H1 (cell line): ENCODE measurements around the gene LMAN2. TPM values are rescaled to one million over a fixed set of nuclear protein-coding genes. Genes with fewer than 3 reads are reported as not detected.

Experiments used
- CTCF ChIA-PET: fragments of 300-600 bp; sonication (Branson Sonifier 250); formaldehyde crosslinking; loops from one replicate; lab custom pipeline; 2021; ENCODE audit not compliant: partially characterized antibody; lab: Charles Lee
- POLR2A ChIA-PET: fragments of 300-600 bp; sonication (Branson Sonifier 250); formaldehyde crosslinking; loops from one replicate; lab custom pipeline; 2021; ENCODE audit warnings: inconsistent platforms; ENCODE audit not compliant: partially characterized antibody; lab: Charles Lee
- DNase-seq, 2 experiments: peaks; one replicate each; pipeline versions ENCODE4 v3.0.0 to v3.0.0-alpha.2; 2010 to 2022; ENCODE audit warnings: low spot score in 2 of 2, low read depth in 1 of 2, mixed read lengths in 1 of 2
- FAIRE-seq: peaks from 2 replicates; lab custom pipeline; 2011; peaks lifted over from hg19 to GRCh38; lab: Jason Lieb, UNC
- H2AFZ ChIP-seq: 2 replicates; pipeline ENCODE4 v1.8.1; 2012; ENCODE audit warnings: low read length, inconsistent platforms
- H2AK5ac ChIP-seq: 2 replicates; pipeline ENCODE4 v1.6.1; 2013; ENCODE audit warnings: low read depth, low read length
- H2BK120ac ChIP-seq: replicated peaks from 2 replicates; pipeline ENCODE3; 2013; ENCODE audit warnings: low read depth, low read length, inconsistent platforms
- H2BK12ac ChIP-seq: 2 replicates; pipeline ENCODE4 v1.6.1; 2013; ENCODE audit warnings: low read depth, low read length
- H2BK15ac ChIP-seq: 2 replicates; pipeline ENCODE4 v1.6.1; 2013; ENCODE audit warnings: low read length
- H2BK20ac ChIP-seq: 2 replicates; pipeline ENCODE4 v1.6.1; 2013; ENCODE audit warnings: low read length
- H2BK5ac ChIP-seq: 2 replicates; pipeline ENCODE4 v1.6.1; 2013; ENCODE audit warnings: low read depth, low read length
- H3K14ac ChIP-seq: 2 replicates; pipeline ENCODE4 v1.6.1; 2013; ENCODE audit warnings: inconsistent platforms; ENCODE audit not compliant: insufficient read length
- H3K18ac ChIP-seq: 2 replicates; pipeline ENCODE4 v1.6.1; 2013; ENCODE audit warnings: low read length; ENCODE audit errors: extremely low read depth
- H3K23ac ChIP-seq: 2 replicates; pipeline ENCODE4 v1.6.1; 2013; ENCODE audit warnings: inconsistent platforms; ENCODE audit not compliant: insufficient read length
- H3K23me2 ChIP-seq: 2 replicates; pipeline ENCODE4 v1.6.1; 2013; ENCODE audit warnings: low read depth, low read length
- H3K27ac ChIP-seq: 2 replicates; pipeline ENCODE4 v1.6.1; 2011; ENCODE audit warnings: low read depth, low read length, inconsistent platforms
- H3K27me3 ChIP-seq, 4 experiments: replicated peaks in 1 of 4; 1 replicate in 1 of 4; 2 replicates in 3 of 4; pipeline versions ENCODE4 v1.6.1 to v1.8.1; 2011 to 2013; ENCODE audit warnings: low read length in 3 of 4, mild to moderate bottlenecking in 3 of 4, inconsistent platforms in 2 of 4, mixed read lengths in 2 of 4, moderate library complexity in 1 of 4; ENCODE audit not compliant: control insufficient read depth in 3 of 4, insufficient read depth in 3 of 4; ENCODE audit errors: extremely low read depth in 1 of 4
- H3K36me3 ChIP-seq, 4 experiments: 2 replicates each; pipeline versions ENCODE4 v1.6.1 to v1.8.1; 2011 to 2013; ENCODE audit warnings: mild to moderate bottlenecking in 4 of 4, low read length in 3 of 4, moderate library complexity in 2 of 4, control low read depth in 1 of 4, inconsistent platforms in 1 of 4; ENCODE audit not compliant: insufficient read depth in 4 of 4, control insufficient read depth in 2 of 4
- H3K4ac ChIP-seq: replicated peaks from 2 replicates; pipeline ENCODE3; 2013; ENCODE audit warnings: low read length, low read depth, mixed read lengths, inconsistent platforms; ENCODE audit not compliant: insufficient read length
- H3K4me1 ChIP-seq, 4 experiments: replicated peaks in 1 of 4; 1 replicate in 1 of 4; 2 replicates in 3 of 4; pipeline versions ENCODE4 v1.6.1 to v1.8.1; 2011 to 2013; ENCODE audit warnings: low read length in 3 of 4, inconsistent platforms in 2 of 4, mixed read lengths in 1 of 4; ENCODE audit not compliant: insufficient read depth in 4 of 4, control insufficient read depth in 3 of 4
- H3K4me2 ChIP-seq, 2 experiments: 2 replicates each; pipeline versions ENCODE4 v1.6.1 to v1.8.1; 2011 to 2013; ENCODE audit warnings: low read depth in 2 of 2, low read length in 2 of 2, control low read depth in 1 of 2, inconsistent platforms in 1 of 2, mild to moderate bottlenecking in 1 of 2; ENCODE audit not compliant: insufficient read depth in 1 of 2
- H3K4me3 ChIP-seq, 4 experiments: fragments of 200-600, 300-600 bp in 1 of 4; sonication (generic), shearing (Covaris generic), sonication (Bioruptor Twin) in 1 of 4; 2 replicates each; pipeline versions ENCODE4 v1.5.1 to v1.8.1; 2011 to 2016; ENCODE audit warnings: low read length in 4 of 4, low read depth in 3 of 4, control low read depth in 2 of 4, inconsistent platforms in 2 of 4, mild to moderate bottlenecking in 2 of 4, mixed read lengths in 1 of 4, moderate library complexity in 1 of 4; ENCODE audit not compliant: insufficient read depth in 2 of 4; ENCODE audit errors: extremely low read depth in 1 of 4
- H3K56ac ChIP-seq: replicated peaks from 2 replicates; pipeline ENCODE3; 2013; ENCODE audit warnings: low read depth, mild to moderate bottlenecking, mixed read lengths, low read length, inconsistent platforms; ENCODE audit not compliant: insufficient read length
- H3K79me1 ChIP-seq: 2 replicates; pipeline ENCODE4 v1.6.1; 2013; ENCODE audit warnings: low read depth, low read length, control low read depth
- H3K79me2 ChIP-seq, 2 experiments: 2 replicates each; pipeline versions ENCODE4 v1.6.1 to v1.8.1; 2012 to 2013; ENCODE audit warnings: low read length in 2 of 2, mild to moderate bottlenecking in 2 of 2, inconsistent platforms in 1 of 2; ENCODE audit not compliant: insufficient read depth in 2 of 2, control insufficient read depth in 1 of 2
- H3K9ac ChIP-seq, 4 experiments: replicated peaks in 1 of 4; 1 replicate in 1 of 4; 2 replicates in 3 of 4; pipeline versions ENCODE4 v1.6.1 to v1.8.1; 2011 to 2013; ENCODE audit warnings: low read depth in 3 of 4, low read length in 3 of 4, control low read depth in 2 of 4, mild to moderate bottlenecking in 2 of 4, moderate library complexity in 2 of 4, inconsistent platforms in 1 of 4; ENCODE audit errors: extremely low read depth in 1 of 4
- H3K9me3 ChIP-seq, 2 experiments: 2 replicates each; pipeline versions ENCODE4 v1.6.1 to v1.8.1; 2012 to 2013; ENCODE audit warnings: mild to moderate bottlenecking in 2 of 2, moderate library complexity in 2 of 2, control low read depth in 1 of 2, inconsistent platforms in 1 of 2, low read depth in 1 of 2, low read length in 1 of 2, mixed read lengths in 1 of 2; ENCODE audit not compliant: insufficient read depth in 2 of 2
- H4K20me1 ChIP-seq, 2 experiments: replicated peaks in 1 of 2; 2 replicates each; pipeline versions ENCODE3 to v1.8.1; 2011 to 2013; ENCODE audit warnings: inconsistent platforms in 2 of 2, low read length in 2 of 2, mild to moderate bottlenecking in 1 of 2; ENCODE audit not compliant: insufficient read depth in 2 of 2, control insufficient read depth in 1 of 2
- H4K5ac ChIP-seq: 2 replicates; pipeline ENCODE4 v1.6.1; 2013; ENCODE audit warnings: low read length, low read depth, mixed read lengths, inconsistent platforms; ENCODE audit not compliant: insufficient read length
- H4K8ac ChIP-seq: 2 replicates; pipeline ENCODE4 v1.8.0; 2013; ENCODE audit warnings: mild to moderate bottlenecking, moderate library complexity, low read length, inconsistent platforms; ENCODE audit not compliant: insufficient read depth; ENCODE audit errors: extremely low read depth
- H4K91ac ChIP-seq: replicated peaks from 2 replicates; pipeline ENCODE3; 2013; ENCODE audit warnings: low read length, mixed read lengths, inconsistent platforms; ENCODE audit not compliant: insufficient read length
- WGBS, 2 experiments: shearing (Covaris generic) in 1 of 2; methylation state at CpG; one replicate each; pipeline versions ENCODE4 v1.1.6 to v1.1.7; 2013 to 2015; ENCODE audit warnings: low lambda C conversion rate in 2 of 2, mixed read lengths in 2 of 2, inconsistent platforms in 1 of 2, low coverage in 1 of 2, missing lambda C conversion rate in 1 of 2; ENCODE audit not compliant: insufficient replicate concordance in 2 of 2, insufficient coverage in 1 of 2, insufficient read length in 1 of 2; ENCODE audit errors: extremely low coverage in 1 of 2, missing lambda C conversion rate in 1 of 2; 5-methylcytosine and 5-hydroxymethylcytosine counted together
- polyA plus RNA-seq, 7 experiments: library from polyadenylated mRNA; depleted of rRNA in 3 of 7; stranded (reverse) in 5 of 7; unstranded in 2 of 7; fragments of >200 nt in 5 of 7; fragments of 200-250 nt in 2 of 7; gene quantifications; 1 replicate in 5 of 7; 2 replicates in 1 of 7; 4 replicates in 1 of 7; pipeline versions ENCODE4 v1.2.1 to v1.2.3, GENCODE V29; 2011 to 2013; ENCODE audit warnings: missing spikeins in 2 of 7, mixed read lengths in 2 of 7
- total RNA-seq: library from RNA; stranded (reverse); fragmentation: NEBNext Ultra II Directional; extraction: Animal tissue kit (Norgen Biotek cat#: 25700); gene quantifications from 2 replicates; pipeline ENCODE4 v1.2.1, GENCODE V29; 2021
- TF ChIP-seq, protein P1 (sequence below): IDR thresholded peaks from 2 replicates; pipeline ENCODE4 v1.6.1; 2011; ENCODE audit warnings: low read depth, mild to moderate bottlenecking, low read length; ENCODE audit not compliant: insufficient read depth

Gene LMAN2
- total and polyA plus RNA-seq, 2 of the 8 experiments (the other 6 are each of a cell fraction or from before 2014, with no cell fraction given), result 116 to 225 TPM

DNA sequence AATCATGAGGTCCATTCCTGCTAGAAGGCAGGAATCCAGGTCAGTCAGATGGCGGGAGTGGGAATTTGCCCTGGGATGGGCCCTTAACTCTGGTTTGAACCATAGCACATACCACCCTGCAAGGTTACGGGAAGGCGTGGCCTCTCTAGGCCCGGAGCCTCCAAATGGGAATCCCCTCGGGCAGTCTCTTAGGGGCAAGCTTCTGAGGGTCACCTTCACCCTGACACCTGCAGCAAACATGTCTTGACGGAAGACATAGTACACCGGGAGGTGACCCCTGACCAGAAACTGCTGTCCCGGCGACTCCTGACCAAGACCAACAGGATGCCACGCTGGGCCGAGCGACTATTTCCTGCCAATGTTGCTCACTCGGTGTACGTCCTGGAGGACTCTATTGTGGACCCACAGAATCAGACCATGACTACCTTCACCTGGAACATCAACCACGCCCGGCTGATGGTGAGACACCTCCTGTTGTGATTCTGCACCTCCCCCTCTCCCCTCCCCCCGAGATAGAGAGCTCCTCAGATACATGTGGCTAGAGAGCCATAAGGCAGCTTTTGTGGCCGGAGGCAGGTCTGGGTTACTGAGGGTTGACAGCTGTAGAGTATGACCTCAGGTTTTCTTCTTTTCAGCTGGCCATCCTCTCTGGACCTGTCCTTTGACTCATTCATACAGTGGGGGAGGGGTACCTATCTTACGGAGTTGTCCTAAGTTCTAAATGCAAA is 46.9 kb downstream of the LMAN2 start:
- no peak for FAIRE-seq
- POLR2A ChIA-PET, result interaction anchor here (0.7 to 12.1 kb wide), 7 partner anchors 55 to 182 kb away, joined by 3 to 111 read pairs (median 4); partner anchors contain the start of gene NSD1
- H3K27ac ChIP-seq, result peak overlapping the region; percentile 43

More for the DNA sequence above, 46.9 kb downstream of the LMAN2 start:
- H3K56ac ChIP-seq, result no peak overlapping the region
- H3K79me2 ChIP-seq, result peaks cover 10 to 19% of the 10 kb centered on the region in 2 experiments
- no peaks in the 10 kb centered on the region for H3K27me3 ChIP-seq
- no peak overlapping the region for H2AK5ac ChIP-seq
- H3K36me3 ChIP-seq, result peaks cover 3 to 27% (median 13%) of the 10 kb centered on the region in 4 experiments; a peak in 6 of 8 replicates
- no peak overlapping the region for H4K91ac ChIP-seq
- H2AFZ ChIP-seq, result no peak overlapping the region
- H2BK12ac ChIP-seq, result 0 out of 2 replicates have a peak overlapping the region, but pooled peaks have one; percentile 60
- H3K4ac ChIP-seq, result peak overlapping the region; percentile 12
- no peak overlapping the region for H2BK20ac ChIP-seq
- H3K18ac ChIP-seq, result no peak overlapping the region
- H3K79me1 ChIP-seq, result peaks cover 9% of the 10 kb centered on the region
- DNase-seq, result no peak
- TF ChIP-seq, protein P1, sequence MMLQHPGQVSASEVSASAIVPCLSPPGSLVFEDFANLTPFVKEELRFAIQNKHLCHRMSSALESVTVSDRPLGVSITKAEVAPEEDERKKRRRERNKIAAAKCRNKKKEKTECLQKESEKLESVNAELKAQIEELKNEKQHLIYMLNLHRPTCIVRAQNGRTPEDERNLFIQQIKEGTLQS, result no peak
- H2BK5ac ChIP-seq, result peak overlapping the region; percentile 63; the same call in 1 of the 2 replicates
- peaks cover 0 to 18% (median 5%) of the 10 kb centered on the region in 4 experiments; a peak in 5 of 7 replicates for H3K4me1 ChIP-seq
- H3K14ac ChIP-seq, result no peak overlapping the region
- H2BK15ac ChIP-seq, result no peak overlapping the region
- CTCF ChIA-PET, result interaction anchor here (0.7 to 1.4 kb wide), 3 partner anchors 74 to 232 kb away, joined by 3 read pairs; no protein-coding TSS in a partner anchor
- H4K20me1 ChIP-seq, result peaks cover 9 to 13% of the 10 kb centered on the region in 2 experiments
- H2BK120ac ChIP-seq, result no peak overlapping the region
- H3K4me2 ChIP-seq, result peak overlapping the region; percentile 67 to 96
- peak overlapping the region; percentile 91 to 99 (median 94) for H3K4me3 ChIP-seq
- H4K5ac ChIP-seq, result no peak overlapping the region
- H4K8ac ChIP-seq, result no peak overlapping the region
- H3K23me2 ChIP-seq, result peaks cover 13% of the 10 kb centered on the region; the same call in 1 of the 2 replicates
- H3K9me3 ChIP-seq, result no peaks in the 10 kb centered on the region
- H3K9ac ChIP-seq, result peak overlapping the region in 3 of 4 experiments; percentile 81 to 95 (median 87); a peak in 6 of 7 replicates
- 71% methylated on average over 17 of the region's 19 CpGs; no CpG with 5 or more reads in 1 of the 2 experiments for WGBS, 2 experiments
- no peak overlapping the region for H3K23ac ChIP-seq
